HL-60 (cell line): Measurements from ENCODE around the gene TSC22D1.

ENCODE experiments used
- DNase-seq, 2 experiments: peaks; one replicate each; pipeline ENCODE4 v3.0.0-alpha.2; 2010 to 2020; ENCODE audit warnings: low read depth in 1 of 2, low spot score in 1 of 2
- H3K27ac ChIP-seq: fragments of 250-450 bp; sonication (Bioruptor Pico); replicated peaks from 2 replicates; pipeline ENCODE4 v1.5.1; 2020; ENCODE audit warnings: mild to moderate bottlenecking, moderate library complexity
- H3K27me3 ChIP-seq: fragments of 250-450 bp; sonication (Bioruptor Pico); 2 replicates; pipeline ENCODE4 v1.5.1; 2021; ENCODE audit warnings: mild to moderate bottlenecking, moderate library complexity; ENCODE audit not compliant: insufficient read depth, poor library complexity, severe bottlenecking
- H3K4me3 ChIP-seq: replicated peaks from 2 replicates; pipeline ENCODE4 v1.5.1; 2011; ENCODE audit warnings: mild to moderate bottlenecking, control low read depth, low read length; ENCODE audit not compliant: insufficient read depth
- CTCF ChIP-seq: IDR thresholded peaks from one replicate; pipeline ENCODE4 v1.5.1; 2011; ENCODE audit warnings: low read length, control low read depth, inconsistent platforms; ENCODE audit not compliant: insufficient read depth
- GABPA ChIP-seq: IDR thresholded peaks from 2 replicates; pipeline ENCODE4 v1.6.1; 2012; ENCODE audit warnings: low read depth
- POLR2AphosphoS5 ChIP-seq: IDR thresholded peaks from 2 replicates; pipeline ENCODE4 v1.6.1; 2012; ENCODE audit warnings: low read depth
- REST ChIP-seq: IDR thresholded peaks from 2 replicates; pipeline ENCODE4 v1.6.1; 2012; ENCODE audit warnings: low read depth; ENCODE audit not compliant: insufficient replicate concordance
- SPI1 ChIP-seq: IDR thresholded peaks from 2 replicates; pipeline ENCODE4 v1.6.1; 2012; ENCODE audit warnings: low read depth, mild to moderate bottlenecking, borderline replicate concordance

The TSC22D1 gene

GRCh38 chr13:44549476-44549875 lies 26.7 kb downstream of the TSC22D1 start:
- H3K4me3 ChIP-seq = no peak overlapping the region
- TF ChIP-seq REST = no peak
- TF ChIP-seq CTCF = no peak
- TF ChIP-seq POLR2AphosphoS5 = no peak
- no peak for TF ChIP-seq SPI1
- TF ChIP-seq GABPA = no peak
- no peak for DNase-seq
- H3K27ac ChIP-seq = no peak overlapping the region
- no peaks in the 10 kb centered on the region for H3K27me3 ChIP-seq

- Histone ChIP-seq H3K4me3 (no peak overlapping the region), H3K27ac (no peak overlapping the region), H3K27me3 (no peaks in the 10 kb centered on the region)
- DNase-seq = no peak
- no peak for TF ChIP-seq GABPA
- no peak for TF ChIP-seq POLR2AphosphoS5
- TF ChIP-seq SPI1 = no peak
- no peak for TF ChIP-seq CTCF
- TF ChIP-seq REST = no peak
Observed at GRCh38 chr13:44546164-44546563, 30.0 kb downstream of the TSC22D1 start.

GRCh38 chr13:44543369-44543768 lies 32.8 kb downstream of the TSC22D1 start:
- TF ChIP-seq POLR2AphosphoS5 (no peak), GABPA (no peak), SPI1 (no peak)
- H3K4me3 ChIP-seq = no peak overlapping the region
- H3K27me3 ChIP-seq = no peaks in the 10 kb centered on the region
- no peak for DNase-seq
- no peak overlapping the region for H3K27ac ChIP-seq

GRCh38 chr13:44542361-44542760 lies 33.8 kb downstream of the TSC22D1 start:
- TF ChIP-seq POLR2AphosphoS5 (no peak), CTCF (no peak), GABPA (no peak), SPI1 (no peak), REST (no peak)
- H3K4me3 ChIP-seq = no peak overlapping the region
- no peak overlapping the region for H3K27ac ChIP-seq
- DNase-seq = no peak
- no peaks in the 10 kb centered on the region for H3K27me3 ChIP-seq
